Measurements from ENCODE around the gene EIF4E1B.

EIF4E1B gene

GRCh38 chr5:176608937-176609723 lies 21.3 kb upstream of the EIF4E1B start:
- Histone ChIP-seq H3K27me3 (replicated peaks) (no peaks in the 10 kb centered on the region), H3K36me3 (replicated peaks) (no peaks in the 10 kb centered on the region), H3K27ac (no peak overlapping the region), H3K4me3 (ENCODE audit: low read depth, low read length) (peak overlapping the region; percentile 55)
- in situ Hi-C loops (cut with HindIII; ENCODE audit: low pct_ligation_motif_present, low sequenced_read_pairs): no loop called here
- DNase-seq: no peak
- no peak for TF ChIP-seq CTCF (IDR thresholded peaks at IDR 0.05; ENCODE audit: low read depth, low read length, missing control alignments)

- H3K4me3 ChIP-seq (ENCODE audit: low read depth, low read length): peak within 1 kb of the TSS; percentile 61
- TF ChIP-seq CTCF (IDR thresholded peaks at IDR 0.05; ENCODE audit: low read depth, low read length, missing control alignments): peak; percentile 16
- no peak within 1 kb of the TSS for H3K27ac ChIP-seq
- in situ Hi-C loops (cut with HindIII; ENCODE audit: low pct_ligation_motif_present, low sequenced_read_pairs): no loop called here
- H3K27me3 ChIP-seq (replicated peaks): no peaks in the 10 kb centered on the region
- no peak for DNase-seq
- no peaks in the 10 kb centered on the region for H3K36me3 ChIP-seq (replicated peaks)
These were observed 20.6 kb upstream of the EIF4E1B start, which contains the start of gene GPRIN1 for GRCh38 chr5:176609724-176610434. GPRIN1 (minus strand) TSS chr5:176610156; CDS start chr5:176599834, 10,322 bp downstream.

GRCh38 chr5:176610435-176610773 lies 20.1 kb upstream of the EIF4E1B start:
- in situ Hi-C loops (cut with HindIII; ENCODE audit: low pct_ligation_motif_present, low sequenced_read_pairs): no loop called here
- Histone ChIP-seq H3K4me3 (ENCODE audit: low read depth, low read length) (peak overlapping the region; percentile 61), H3K27me3 (replicated peaks) (no peaks in the 10 kb centered on the region), H3K27ac (no peak overlapping the region), H3K36me3 (replicated peaks) (no peaks in the 10 kb centered on the region)
- DNase-seq: no peak
- no peak for TF ChIP-seq CTCF (IDR thresholded peaks at IDR 0.05; ENCODE audit: low read depth, low read length, missing control alignments)

- no peaks in the 10 kb centered on the region for H3K36me3 ChIP-seq (replicated peaks)
- peak; percentile 81 for DNase-seq
These were observed 19.0 kb upstream of the EIF4E1B start for GRCh38 chr5:176611435-176611834.

GRCh38 chr5:176612008-176612407 lies 18.5 kb upstream of the EIF4E1B start:
- H3K27me3 ChIP-seq (replicated peaks): no peaks in the 10 kb centered on the region
- DNase-seq: no peak
- H3K27ac ChIP-seq: no peak overlapping the region
- no peak for TF ChIP-seq CTCF (IDR thresholded peaks at IDR 0.05; ENCODE audit: low read depth, low read length, missing control alignments)
- in situ Hi-C loops (cut with HindIII; ENCODE audit: low pct_ligation_motif_present, low sequenced_read_pairs): no loop called here
- no peaks in the 10 kb centered on the region for H3K36me3 ChIP-seq (replicated peaks)
- H3K4me3 ChIP-seq (ENCODE audit: low read depth, low read length): no peak overlapping the region

More at GRCh38 chr5:176611435-176611834, 19.0 kb upstream of the EIF4E1B start:
- in situ Hi-C loops (cut with HindIII; ENCODE audit: low pct_ligation_motif_present, low sequenced_read_pairs): no loop called here
- TF ChIP-seq CTCF (IDR thresholded peaks at IDR 0.05; ENCODE audit: low read depth, low read length, missing control alignments): no peak
- no peak overlapping the region for H3K27ac ChIP-seq
- H3K27me3 ChIP-seq (replicated peaks): no peaks in the 10 kb centered on the region
- H3K4me3 ChIP-seq (ENCODE audit: low read depth, low read length): no peak overlapping the region
